H1 (cell line): ENCODE data around the gene SP7. TPM values are rescaled to one million over a fixed set of nuclear protein-coding genes. Genes with fewer than 3 reads are reported as not detected.

Experiments used
- CBX5 ChIP-seq: fragments of 300-800, 300-1000 bp; sonication (generic); IDR thresholded peaks from 2 replicates; pipeline ENCODE4 v1.7.1; 2016; ENCODE audit warnings: antibody characterized with exemption, low read length, low read depth
- CTBP2 ChIP-seq: IDR thresholded peaks from 2 replicates; pipeline ENCODE4 v1.7.0; 2011; ENCODE audit warnings: borderline replicate concordance, mild to moderate bottlenecking, moderate library complexity, mixed read lengths, low read length; ENCODE audit not compliant: insufficient read depth, insufficient read length
- EP300 ChIP-seq, 2 experiments: IDR thresholded peaks; 1 replicate in 1 of 2; 2 replicates in 1 of 2; pipeline ENCODE4 v1.6.1; 2011 to 2012; ENCODE audit warnings: low read depth in 2 of 2, low read length in 2 of 2, mild to moderate bottlenecking in 2 of 2, borderline replicate concordance in 1 of 2, inconsistent platforms in 1 of 2, moderate library complexity in 1 of 2
- HDAC2 ChIP-seq, 2 experiments: fragments of 300-600 bp in 1 of 2; sonication (generic) in 1 of 2; IDR thresholded peaks; 2 replicates each; pipeline ENCODE4 v1.6.1; 2011 to 2012; ENCODE audit warnings: low read depth in 2 of 2, low read length in 2 of 2, mild to moderate bottlenecking in 2 of 2, moderate library complexity in 2 of 2, borderline replicate concordance in 1 of 2, inconsistent platforms in 1 of 2
- HDAC6 ChIP-seq: IDR thresholded peaks from one replicate; pipeline ENCODE4 v1.7.1; 2012; ENCODE audit warnings: low read depth, mild to moderate bottlenecking, inconsistent platforms, low read length, moderate library complexity
- JUN ChIP-seq: IDR thresholded peaks from 2 replicates; pipeline ENCODE4 v1.6.1; 2011; ENCODE audit warnings: low read depth, mild to moderate bottlenecking, improper control_type of control experiment, low read length
- MAFK ChIP-seq: IDR thresholded peaks from 2 replicates; pipeline ENCODE4 v1.6.1; 2012; ENCODE audit warnings: low read depth, mild to moderate bottlenecking, improper control_type of control experiment, low read length
- TAF1 ChIP-seq: IDR thresholded peaks from 2 replicates; pipeline ENCODE4 v1.6.1; 2011; ENCODE audit warnings: mild to moderate bottlenecking, low read depth, low read length
- TCF12 ChIP-seq: IDR thresholded peaks from 2 replicates; pipeline ENCODE4 v1.6.1; 2011; ENCODE audit warnings: low read depth, mild to moderate bottlenecking, low read length
- polyA plus RNA-seq, 7 experiments: library from polyadenylated mRNA; depleted of rRNA in 3 of 7; stranded (reverse) in 5 of 7; unstranded in 2 of 7; fragments of >200 nt in 5 of 7; fragments of 200-250 nt in 2 of 7; gene quantifications; 1 replicate in 5 of 7; 2 replicates in 1 of 7; 4 replicates in 1 of 7; pipeline versions ENCODE4 v1.2.1 to v1.2.3, GENCODE V29; 2011 to 2013; ENCODE audit warnings: missing spikeins in 2 of 7, mixed read lengths in 2 of 7
- total RNA-seq: library from RNA; stranded (reverse); fragmentation: NEBNext Ultra II Directional; extraction: Animal tissue kit (Norgen Biotek cat#: 25700); gene quantifications from 2 replicates; pipeline ENCODE4 v1.2.1, GENCODE V29; 2021

SP7 gene
- total and polyA plus RNA-seq, 2 of the 8 experiments (the other 6 are each of a cell fraction or from before 2014, with no cell fraction given) = 0.12 to 0.13 TPM

DNA sequence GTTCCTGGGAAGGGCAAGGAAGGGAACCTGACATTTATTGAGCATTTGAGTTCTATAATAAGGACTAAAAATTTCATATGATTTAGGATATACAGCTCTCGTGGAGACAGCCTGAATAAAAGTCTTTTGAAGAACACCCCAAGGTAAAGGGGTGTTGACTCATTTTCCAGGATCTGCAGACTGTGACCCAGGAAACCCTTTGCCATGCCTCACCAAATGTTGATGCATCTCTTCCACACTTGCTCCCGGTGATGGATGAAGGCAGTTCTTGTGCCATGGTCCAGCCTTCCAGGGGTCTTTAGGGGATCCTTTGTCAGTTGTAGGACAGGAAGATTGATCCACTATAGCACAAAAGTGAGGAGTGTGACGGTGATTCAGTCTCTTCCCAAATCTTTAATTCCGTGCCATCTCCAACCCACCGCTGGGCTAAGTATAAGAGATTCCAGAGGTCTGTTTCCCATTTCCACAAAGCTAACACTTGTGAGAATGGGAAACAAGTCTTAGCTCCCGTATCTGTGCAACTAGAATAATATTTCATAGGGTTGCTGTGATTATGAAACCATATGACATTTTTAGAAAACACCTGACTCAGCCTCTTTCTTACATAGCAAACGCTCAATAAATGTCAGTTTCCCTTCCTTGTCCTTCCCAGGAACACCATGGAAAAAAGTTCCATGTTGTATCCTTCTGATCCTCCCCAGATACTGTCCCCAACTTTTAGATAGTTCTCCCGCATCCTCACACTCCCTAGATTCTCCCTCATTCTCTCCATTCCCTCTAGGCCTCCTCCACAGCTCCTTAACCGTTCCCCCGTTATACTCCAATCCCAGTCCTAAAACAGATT is 15.6 kb downstream of the SP7 start (continued):
- TF ChIP-seq CTBP2 (no peak), MAFK (no peak), JUN (no peak), EP300 (IDR thresholded peaks at IDR 0.05; ENCODE audit: borderline replicate concordance in 1 of 2, low read depth in 2 of 2, low read length in 2 of 2) (no peak), HDAC2 (IDR thresholded peaks at IDR 0.05; ENCODE audit: borderline replicate concordance in 1 of 2, low read depth in 2 of 2, low read length in 2 of 2) (no peak), TCF12 (no peak), CBX5 (no peak), HDAC6 (no peak), TAF1 (no peak)
